Measurements from ENCODE around the gene WFDC12.

The WFDC12 gene

GRCh38 chr20:45117581-45117980 lies 6.7 kb downstream of the WFDC12 start:
- no peak for ATAC-seq
- peak; percentile 43; the same call in 1 of the 2 replicates for TF ChIP-seq ZNF70 (CRISPR knock-in tag; IDR thresholded peaks at IDR 0.05)
- TF ChIP-seq OSR1 (CRISPR knock-in tag; IDR thresholded peaks at IDR 0.05): no peak

- no peak for TF ChIP-seq TCF4 (CRISPR knock-in tag; IDR thresholded peaks at IDR 0.05; ENCODE audit: borderline replicate concordance)
- TF ChIP-seq PATZ1 (CRISPR knock-in tag; IDR thresholded peaks at IDR 0.05; ENCODE audit: borderline replicate concordance): no peak
- no peak for TF ChIP-seq ZNF70 (CRISPR knock-in tag; IDR thresholded peaks at IDR 0.05)
- no peak for TF ChIP-seq TSHZ2 (CRISPR knock-in tag; IDR thresholded peaks at IDR 0.05)
- no peak for TF ChIP-seq SNAI2 (CRISPR knock-in tag; IDR thresholded peaks at IDR 0.05)
- no peak for TF ChIP-seq CSRNP3 (CRISPR knock-in tag; IDR thresholded peaks at IDR 0.05)
- no peak for TF ChIP-seq ZC3H10 (CRISPR knock-in tag; IDR thresholded peaks at IDR 0.05)
- no peak for TF ChIP-seq ESRRG (CRISPR knock-in tag; IDR thresholded peaks at IDR 0.05)
- no peak for TF ChIP-seq ZNF8 (CRISPR knock-in tag; IDR thresholded peaks at IDR 0.05)
- no peak for TF ChIP-seq TOX (CRISPR knock-in tag; IDR thresholded peaks at IDR 0.05; ENCODE audit: borderline replicate concordance)
- no peak for TF ChIP-seq ZFP3 (CRISPR knock-in tag; IDR thresholded peaks at IDR 0.05)
- TF ChIP-seq ARNTL (CRISPR knock-in tag; IDR thresholded peaks at IDR 0.05; ENCODE audit: borderline replicate concordance, low read depth): no peak
- no peak for TF ChIP-seq CREB5 (CRISPR knock-in tag; IDR thresholded peaks at IDR 0.05; ENCODE audit: low read depth)
- no peak for TF ChIP-seq GLIS3 (CRISPR knock-in tag; IDR thresholded peaks at IDR 0.05)
- no peak for TF ChIP-seq POU6F1 (CRISPR knock-in tag; IDR thresholded peaks at IDR 0.05; ENCODE audit: borderline replicate concordance, low read depth)
- no peak for TF ChIP-seq ZFP30 (CRISPR knock-in tag; IDR thresholded peaks at IDR 0.05)
- TF ChIP-seq RARB (CRISPR knock-in tag; IDR thresholded peaks at IDR 0.05): no peak
- no peak for TF ChIP-seq BACH2 (CRISPR knock-in tag; IDR thresholded peaks at IDR 0.05; ENCODE audit: borderline replicate concordance)
- no peak for TF ChIP-seq PPARA (CRISPR knock-in tag; IDR thresholded peaks at IDR 0.05; ENCODE audit: borderline replicate concordance)
- no peak for ATAC-seq
Measured at GRCh38 chr20:45115829-45116228, 8.4 kb downstream of the WFDC12 start.

GRCh38 chr20:45115386-45115774 lies 8.9 kb downstream of the WFDC12 start:
- ATAC-seq: no peak
- no peak for TF ChIP-seq CSDC2 (CRISPR knock-in tag; IDR thresholded peaks at IDR 0.05)
- TF ChIP-seq ZC3H10 (CRISPR knock-in tag; IDR thresholded peaks at IDR 0.05): no peak
- TF ChIP-seq BACH2 (CRISPR knock-in tag; IDR thresholded peaks at IDR 0.05; ENCODE audit: borderline replicate concordance): no peak
- no peak for TF ChIP-seq ZFP3 (CRISPR knock-in tag; IDR thresholded peaks at IDR 0.05)
- TF ChIP-seq ZFP30 (CRISPR knock-in tag; IDR thresholded peaks at IDR 0.05): no peak
- no peak for TF ChIP-seq CSRNP3 (CRISPR knock-in tag; IDR thresholded peaks at IDR 0.05)
- no peak for TF ChIP-seq GLIS3 (CRISPR knock-in tag; IDR thresholded peaks at IDR 0.05)
- no peak for TF ChIP-seq ZNF565 (CRISPR knock-in tag; conservative IDR thresholded peaks at IDR 0.05; ENCODE audit: low read depth)
- no peak for TF ChIP-seq OSR1 (CRISPR knock-in tag; IDR thresholded peaks at IDR 0.05)
- no peak for TF ChIP-seq ESRRG (CRISPR knock-in tag; IDR thresholded peaks at IDR 0.05)
- no peak for TF ChIP-seq ISL1 (CRISPR knock-in tag; IDR thresholded peaks at IDR 0.05)
- TF ChIP-seq ZNF8 (CRISPR knock-in tag; IDR thresholded peaks at IDR 0.05): no peak
- no peak for TF ChIP-seq CREB5 (CRISPR knock-in tag; IDR thresholded peaks at IDR 0.05; ENCODE audit: low read depth)
- no peak for TF ChIP-seq PATZ1 (CRISPR knock-in tag; IDR thresholded peaks at IDR 0.05; ENCODE audit: borderline replicate concordance)
- TF ChIP-seq ARNTL (CRISPR knock-in tag; IDR thresholded peaks at IDR 0.05; ENCODE audit: borderline replicate concordance, low read depth): no peak
- no peak for TF ChIP-seq TOX (CRISPR knock-in tag; IDR thresholded peaks at IDR 0.05; ENCODE audit: borderline replicate concordance)
- TF ChIP-seq TCF4 (CRISPR knock-in tag; IDR thresholded peaks at IDR 0.05; ENCODE audit: borderline replicate concordance): no peak

Data from SK-N-SH treated with all-trans-retinoic acid at 6 μM for 48 hours (cell line).